Measurements from ENCODE around the gene ANAPC5.

The ANAPC5 gene

DNA sequence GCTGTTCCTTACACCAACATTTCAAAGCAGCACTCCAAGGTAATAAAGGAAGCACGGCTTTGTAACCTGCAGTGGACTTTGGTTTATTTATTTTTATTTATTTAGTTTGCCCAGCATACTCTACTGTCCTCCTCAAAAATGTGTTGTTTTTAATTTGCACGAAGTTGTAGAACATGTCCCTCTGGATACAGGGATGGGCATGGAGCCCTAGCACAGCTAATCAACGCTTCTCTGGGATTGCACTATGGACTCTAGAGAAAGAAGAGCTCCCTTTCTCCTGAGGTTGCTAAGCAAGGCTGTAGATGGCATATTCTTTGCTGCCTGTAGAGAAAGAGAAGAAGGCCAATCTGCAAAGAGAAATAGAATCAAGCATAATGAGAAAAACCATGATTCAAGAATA is 5.9 kb upstream of the ANAPC5 start:
- peaks cover 0 to 4% (median 0%) of the 10 kb centered on the region in 4 donors for H3K4me1 ChIP-seq
- intact Hi-C loops (cut with DNase I; ENCODE audit: low total_unique reads), result no loop called here
- no peaks in the 10 kb centered on the region for H3K36me3 ChIP-seq
- no peaks in the 10 kb centered on the region for H3K9me3 ChIP-seq
- no peak for DNase-seq
- no peak overlapping the region for H3K4me3 ChIP-seq
- peaks cover 0 to 6% of the 10 kb centered on the region in 2 donors for H3K27me3 ChIP-seq
- TF ChIP-seq, protein P1, sequence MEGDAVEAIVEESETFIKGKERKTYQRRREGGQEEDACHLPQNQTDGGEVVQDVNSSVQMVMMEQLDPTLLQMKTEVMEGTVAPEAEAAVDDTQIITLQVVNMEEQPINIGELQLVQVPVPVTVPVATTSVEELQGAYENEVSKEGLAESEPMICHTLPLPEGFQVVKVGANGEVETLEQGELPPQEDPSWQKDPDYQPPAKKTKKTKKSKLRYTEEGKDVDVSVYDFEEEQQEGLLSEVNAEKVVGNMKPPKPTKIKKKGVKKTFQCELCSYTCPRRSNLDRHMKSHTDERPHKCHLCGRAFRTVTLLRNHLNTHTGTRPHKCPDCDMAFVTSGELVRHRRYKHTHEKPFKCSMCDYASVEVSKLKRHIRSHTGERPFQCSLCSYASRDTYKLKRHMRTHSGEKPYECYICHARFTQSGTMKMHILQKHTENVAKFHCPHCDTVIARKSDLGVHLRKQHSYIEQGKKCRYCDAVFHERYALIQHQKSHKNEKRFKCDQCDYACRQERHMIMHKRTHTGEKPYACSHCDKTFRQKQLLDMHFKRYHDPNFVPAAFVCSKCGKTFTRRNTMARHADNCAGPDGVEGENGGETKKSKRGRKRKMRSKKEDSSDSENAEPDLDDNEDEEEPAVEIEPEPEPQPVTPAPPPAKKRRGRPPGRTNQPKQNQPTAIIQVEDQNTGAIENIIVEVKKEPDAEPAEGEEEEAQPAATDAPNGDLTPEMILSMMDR (IDR thresholded peaks at IDR 0.05), result no peak
- H3K27ac ChIP-seq, result no peak overlapping the region

DNA sequence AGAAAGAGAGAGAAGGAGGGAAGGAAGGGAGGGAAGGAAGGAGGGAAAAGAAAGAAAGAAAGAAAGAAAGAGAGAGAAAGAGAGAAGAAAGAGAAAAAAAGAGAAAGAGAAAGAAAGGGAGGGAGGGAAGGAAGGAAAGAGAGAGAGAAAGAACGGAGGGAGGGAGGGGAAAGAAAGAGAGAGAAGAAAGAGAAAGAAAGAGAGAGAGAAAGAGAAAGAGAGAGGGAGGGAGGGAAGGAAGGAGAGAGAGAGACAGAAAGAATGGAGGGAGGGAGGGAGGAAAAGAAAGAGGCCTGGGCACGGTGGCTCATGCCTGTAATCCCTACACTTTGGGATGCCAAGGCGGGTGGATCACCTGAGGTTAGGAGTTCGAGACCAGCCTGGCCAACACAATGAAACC is 5.1 kb upstream of the ANAPC5 start:
- no peaks in the 10 kb centered on the region for H3K36me3 ChIP-seq
- H3K9me3 ChIP-seq, result no peaks in the 10 kb centered on the region
- TF ChIP-seq, protein P1 (IDR thresholded peaks at IDR 0.05), result no peak
- H3K4me1 ChIP-seq, result peaks cover 0 to 4% (median 0%) of the 10 kb centered on the region in 4 donors
- H3K27ac ChIP-seq, result no peak overlapping the region
- intact Hi-C loops (cut with DNase I; ENCODE audit: low total_unique reads), result no loop called here
- DNase-seq, result no peak
- no peak overlapping the region for H3K4me3 ChIP-seq
- no peaks in the 10 kb centered on the region for H3K27me3 ChIP-seq

DNA sequence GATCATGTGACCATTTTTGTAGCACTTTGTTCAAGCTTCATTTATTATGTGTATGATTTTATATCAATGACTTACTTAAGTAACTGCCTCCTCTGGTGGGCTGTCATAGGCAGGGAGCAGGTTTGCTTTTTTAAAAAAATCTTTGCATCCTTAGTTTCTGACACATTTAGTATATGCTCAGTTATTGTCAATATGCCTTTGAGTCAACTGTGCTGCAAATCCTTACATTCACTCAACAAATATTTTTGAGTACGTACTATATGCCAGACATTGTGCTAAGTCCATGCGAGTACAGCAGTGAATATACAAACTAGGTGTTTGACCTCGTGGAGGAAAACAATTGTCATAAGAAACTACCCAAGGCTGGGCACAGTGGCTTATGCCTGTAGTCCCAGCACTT is 4.4 kb upstream of the ANAPC5 start:
- Histone ChIP-seq H3K27ac (no peak overlapping the region), H3K36me3 (no peaks in the 10 kb centered on the region), H3K4me1 (peaks cover 0 to 4% (median 0%) of the 10 kb centered on the region in 4 donors), H3K9me3 (no peaks in the 10 kb centered on the region), H3K4me3 (no peak overlapping the region), H3K27me3 (no peaks in the 10 kb centered on the region)
- intact Hi-C loops (cut with DNase I; ENCODE audit: low total_unique reads), result no loop called here
- DNase-seq, result no peak
- TF ChIP-seq, protein P1 (IDR thresholded peaks at IDR 0.05), result no peak

DNA sequence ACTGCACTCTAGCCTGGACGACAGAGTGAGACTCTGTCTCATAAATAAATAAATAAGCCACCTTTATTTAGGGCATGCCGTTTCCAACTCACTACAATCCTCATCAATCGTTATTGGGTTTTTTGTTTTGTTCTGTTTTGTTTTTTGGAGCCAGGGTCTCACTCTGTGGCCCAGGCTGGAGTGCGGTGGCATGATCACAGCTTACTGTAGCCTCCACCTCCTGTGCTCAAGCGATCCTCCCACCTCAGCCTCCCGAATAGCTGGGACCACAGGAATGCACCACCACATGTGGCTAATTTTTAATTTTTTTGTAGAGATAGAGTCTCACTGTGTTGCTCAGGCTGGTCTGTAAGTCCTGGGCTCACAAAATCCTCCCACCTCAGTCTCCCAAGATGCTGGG is 3.6 kb upstream of the ANAPC5 start:
- H3K27me3 ChIP-seq, result no peaks in the 10 kb centered on the region
- no peaks in the 10 kb centered on the region for H3K36me3 ChIP-seq
- H3K27ac ChIP-seq, result no peak overlapping the region
- H3K4me3 ChIP-seq, result no peak overlapping the region
- no peaks in the 10 kb centered on the region for H3K9me3 ChIP-seq
- peaks cover 0 to 12% (median 8%) of the 10 kb centered on the region in 4 donors for H3K4me1 ChIP-seq
- intact Hi-C loops (cut with DNase I; ENCODE audit: low total_unique reads), result no loop called here
- TF ChIP-seq, protein P1 (IDR thresholded peaks at IDR 0.05), result no peak
- no peak for DNase-seq

DNA sequence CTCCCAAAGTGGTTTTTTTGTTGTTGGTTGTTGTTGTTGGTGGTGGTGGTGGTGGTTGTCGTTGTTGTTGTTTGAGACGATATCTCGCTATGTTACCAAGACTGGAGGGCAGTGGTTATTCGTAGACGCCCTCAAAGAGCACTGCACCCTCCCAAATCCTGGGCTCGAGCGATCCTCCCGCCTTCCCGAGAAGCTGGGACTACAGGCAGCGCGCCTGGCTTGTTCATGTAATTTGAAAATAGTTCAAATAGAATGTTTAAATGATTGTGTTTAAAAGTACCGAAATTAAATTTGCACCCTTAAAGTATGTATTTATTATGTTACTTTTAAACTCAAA is 439 bp upstream of the ANAPC5 start:
- Histone ChIP-seq H3K27me3 (no peaks in the 10 kb centered on the region), H3K36me3 (peaks cover 0 to 1% (median 0%) of the 10 kb centered on the region in 3 donors), H3K4me1 (peaks cover 0 to 19% (median 12%) of the 10 kb centered on the region in 4 donors), H3K27ac (peak overlapping the region; percentile 77 to 87), H3K9me3 (no peaks in the 10 kb centered on the region), H3K4me3 (peak overlapping the region; percentile 77 to 79)
- TF ChIP-seq, protein P1 (IDR thresholded peaks at IDR 0.05), result no peak
- DNase-seq, result no peak
- intact Hi-C loops (cut with DNase I; ENCODE audit: low total_unique reads), result loop anchor here (5.0 kb wide), 1 partner anchor 50 kb away; the partner anchor contains the start of gene RNF34

DNA sequence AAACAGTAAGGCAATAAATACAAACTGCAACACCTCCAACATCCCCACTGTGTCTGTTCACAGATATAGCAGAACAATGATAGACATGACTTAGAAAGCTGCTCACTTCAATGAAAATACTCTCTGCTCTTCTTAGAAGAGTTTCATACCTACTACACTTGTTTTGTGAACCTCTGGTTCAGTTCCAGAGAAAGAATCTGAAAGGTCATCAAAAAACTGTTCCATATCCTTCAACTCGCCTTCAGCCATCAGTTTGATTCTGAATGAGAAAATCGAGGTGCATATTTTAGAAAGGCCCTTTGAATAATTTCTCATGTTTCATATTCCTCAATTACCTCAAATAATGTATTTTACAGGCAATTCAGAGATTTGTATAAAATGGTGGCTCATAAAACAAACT is 5.5 kb downstream of the ANAPC5 start:
- intact Hi-C loops (cut with DNase I; ENCODE audit: low total_unique reads), result no loop called here
- no peak overlapping the region for H3K27ac ChIP-seq
- H3K4me1 ChIP-seq, result peaks cover 0 to 19% (median 12%) of the 10 kb centered on the region in 4 donors
- TF ChIP-seq, protein P1 (IDR thresholded peaks at IDR 0.05), result no peak
- peaks cover 48 to 56% (median 55%) of the 10 kb centered on the region in 3 donors for H3K36me3 ChIP-seq
- no peaks in the 10 kb centered on the region for H3K27me3 ChIP-seq
- no peaks in the 10 kb centered on the region for H3K9me3 ChIP-seq
- H3K4me3 ChIP-seq, result no peak overlapping the region
- DNase-seq, result no peak

Measured in tibial artery (tissue), 4 donors.